GM18526 (cell line): ENCODE results near the gene MSS51.

Source experiments
- POLR2A ChIP-seq: IDR thresholded peaks from 3 replicates; pipeline ENCODE4 v1.6.1; 2011; ENCODE audit not compliant: insufficient read length; ENCODE audit errors: extremely low read depth

Gene MSS51

GRCh38 chr10:73432646-73433537 is 469 bp downstream of the MSS51 start:
- TF ChIP-seq POLR2A: no peak

- TF ChIP-seq POLR2A: no peak
Measured at GRCh38 chr10:73426318-73426717, 7.0 kb downstream of the MSS51 start.

- no peak for TF ChIP-seq POLR2A
Measured at GRCh38 chr10:73424478-73424877, 8.9 kb downstream of the MSS51 start.

- no peak for TF ChIP-seq POLR2A
Measured at GRCh38 chr10:73423309-73423708, 10.1 kb downstream of the MSS51 start.

GRCh38 chr10:73416571-73416970 is 16.8 kb downstream of the MSS51 start:
- no peak for TF ChIP-seq POLR2A

GRCh38 chr10:73414230-73414945 is 19.0 kb downstream of the MSS51 start:
- TF ChIP-seq POLR2A: no peak

GRCh38 chr10:73413528-73414229 is 19.7 kb downstream of the MSS51 start, which contains the start of gene ANXA7:
ANXA7 (minus strand) TSS chr10:73414058; CDS start chr10:73400856, 13,202 bp downstream.
- TF ChIP-seq POLR2A: peak; percentile 83

GRCh38 chr10:73413108-73413527 is 20.2 kb downstream of the MSS51 start:
- no peak for TF ChIP-seq POLR2A

GRCh38 chr10:73410897-73411296 is 22.5 kb downstream of the MSS51 start:
- no peak for TF ChIP-seq POLR2A

GRCh38 chr10:73408978-73409521 is 24.3 kb downstream of the MSS51 start:
- TF ChIP-seq POLR2A: no peak

- no peak for TF ChIP-seq POLR2A
Measured at GRCh38 chr10:73408061-73408460, 25.3 kb downstream of the MSS51 start.

- TF ChIP-seq POLR2A: no peak
Measured at GRCh38 chr10:73407495-73407894, 25.9 kb downstream of the MSS51 start.

GRCh38 chr10:73406846-73407245 is 26.5 kb downstream of the MSS51 start:
- TF ChIP-seq POLR2A: no peak

- no peak for TF ChIP-seq POLR2A
Measured at GRCh38 chr10:73405556-73405955, 27.8 kb downstream of the MSS51 start.

- no peak for TF ChIP-seq POLR2A
Measured at GRCh38 chr10:73404690-73405089, 28.7 kb downstream of the MSS51 start.
